Bronchial epithelial cell (primary cell): ENCODE data around the gene UST. TPM values are rescaled to one million over a fixed set of nuclear protein-coding genes. Genes with fewer than 3 reads are reported as not detected.
"Not testable (repeated sequence)": the region's sequence is repeated elsewhere in the genome, so short reads cannot be mapped to it uniquely, and the experiment has no call there.

Experiments
- DNase-seq: peaks from one replicate; pipeline ENCODE4 v3.0.0-alpha.2; 2010; ENCODE audit warnings: low read depth
- FAIRE-seq: peaks from 2 replicates; lab custom pipeline; 2011; peaks lifted over from hg19 to GRCh38; lab: Jason Lieb, UNC
- H3K27me3 ChIP-seq: 2 replicates; pipeline ENCODE4 v1.5.1; 2011; ENCODE audit warnings: low read length; ENCODE audit not compliant: control insufficient read depth, insufficient read depth
- H3K36me3 ChIP-seq: 2 replicates; pipeline ENCODE4 v1.5.1; 2011; ENCODE audit warnings: low read length; ENCODE audit not compliant: control insufficient read depth, insufficient read depth
- H3K4me3 ChIP-seq: 2 replicates; pipeline ENCODE4 v1.5.1; 2011; ENCODE audit warnings: mild to moderate bottlenecking, low read depth, low read length, control low read depth
- total RNA-seq: library from RNA; depleted of rRNA; stranded (reverse); fragments of >200 nt; gene quantifications from 2 replicates; pipeline ENCODE4 v1.2.1, GENCODE V29; 2014
- TF ChIP-seq, protein P1 (sequence below): IDR thresholded peaks from 2 replicates; pipeline ENCODE4 v1.5.1; 2011; ENCODE audit warnings: mild to moderate bottlenecking, moderate library complexity, low read length, control low read depth, inconsistent platforms; ENCODE audit not compliant: insufficient read depth, severe bottlenecking

Gene UST
- total RNA-seq, 1 donor from 2014 or later, result 18.7 TPM

DNA sequence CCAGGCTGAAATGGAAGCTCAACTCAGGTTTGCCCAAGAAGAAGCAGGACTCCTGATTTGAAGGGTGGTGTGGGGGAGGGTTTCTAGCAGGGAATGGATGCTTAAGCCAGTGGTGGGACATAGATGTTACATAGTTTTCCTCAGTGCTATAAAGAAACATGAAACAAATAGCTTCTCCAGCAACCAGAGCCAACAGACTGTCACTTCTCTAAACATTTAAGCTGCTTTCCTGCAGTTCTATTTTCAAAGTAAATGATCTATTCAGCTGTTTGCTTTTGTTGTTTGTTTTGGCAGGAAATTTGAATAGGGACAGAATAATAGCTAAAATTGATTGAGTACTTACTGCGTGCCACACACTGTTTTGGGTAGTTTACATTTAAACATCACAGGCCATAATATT is 169.0 kb downstream of the UST start:
- no peaks in the 10 kb centered on the region for H3K36me3 ChIP-seq
- no peak for FAIRE-seq
- no peak overlapping the region for H3K4me3 ChIP-seq
- TF ChIP-seq, protein P1, sequence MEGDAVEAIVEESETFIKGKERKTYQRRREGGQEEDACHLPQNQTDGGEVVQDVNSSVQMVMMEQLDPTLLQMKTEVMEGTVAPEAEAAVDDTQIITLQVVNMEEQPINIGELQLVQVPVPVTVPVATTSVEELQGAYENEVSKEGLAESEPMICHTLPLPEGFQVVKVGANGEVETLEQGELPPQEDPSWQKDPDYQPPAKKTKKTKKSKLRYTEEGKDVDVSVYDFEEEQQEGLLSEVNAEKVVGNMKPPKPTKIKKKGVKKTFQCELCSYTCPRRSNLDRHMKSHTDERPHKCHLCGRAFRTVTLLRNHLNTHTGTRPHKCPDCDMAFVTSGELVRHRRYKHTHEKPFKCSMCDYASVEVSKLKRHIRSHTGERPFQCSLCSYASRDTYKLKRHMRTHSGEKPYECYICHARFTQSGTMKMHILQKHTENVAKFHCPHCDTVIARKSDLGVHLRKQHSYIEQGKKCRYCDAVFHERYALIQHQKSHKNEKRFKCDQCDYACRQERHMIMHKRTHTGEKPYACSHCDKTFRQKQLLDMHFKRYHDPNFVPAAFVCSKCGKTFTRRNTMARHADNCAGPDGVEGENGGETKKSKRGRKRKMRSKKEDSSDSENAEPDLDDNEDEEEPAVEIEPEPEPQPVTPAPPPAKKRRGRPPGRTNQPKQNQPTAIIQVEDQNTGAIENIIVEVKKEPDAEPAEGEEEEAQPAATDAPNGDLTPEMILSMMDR, result no peak
- H3K27me3 ChIP-seq, result no peaks in the 10 kb centered on the region
- DNase-seq, result no peak

DNA sequence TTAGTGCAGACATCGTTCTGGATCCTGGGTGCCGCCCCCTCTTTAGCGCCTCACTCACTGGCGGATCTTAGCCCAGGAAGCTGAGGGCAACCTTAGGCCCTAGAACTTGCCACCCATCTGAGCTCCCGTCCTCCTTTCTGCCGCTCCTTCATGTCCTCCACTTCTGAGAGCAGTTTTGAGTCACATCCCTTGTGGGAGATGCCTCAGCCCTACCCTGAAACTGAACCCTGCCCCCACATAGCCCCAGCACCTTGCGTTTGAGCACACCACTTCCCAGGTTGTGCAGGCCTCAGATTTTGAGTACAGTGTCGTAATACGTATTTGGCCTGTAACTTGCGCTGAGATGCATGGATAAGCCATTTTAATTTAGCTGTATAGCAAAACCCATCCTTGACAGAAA is 169.7 kb downstream of the UST start:
- H3K27me3 ChIP-seq, H3K4me3 ChIP-seq, H3K36me3 ChIP-seq, DNase-seq, FAIRE-seq: not testable (repeated sequence)

DNA sequence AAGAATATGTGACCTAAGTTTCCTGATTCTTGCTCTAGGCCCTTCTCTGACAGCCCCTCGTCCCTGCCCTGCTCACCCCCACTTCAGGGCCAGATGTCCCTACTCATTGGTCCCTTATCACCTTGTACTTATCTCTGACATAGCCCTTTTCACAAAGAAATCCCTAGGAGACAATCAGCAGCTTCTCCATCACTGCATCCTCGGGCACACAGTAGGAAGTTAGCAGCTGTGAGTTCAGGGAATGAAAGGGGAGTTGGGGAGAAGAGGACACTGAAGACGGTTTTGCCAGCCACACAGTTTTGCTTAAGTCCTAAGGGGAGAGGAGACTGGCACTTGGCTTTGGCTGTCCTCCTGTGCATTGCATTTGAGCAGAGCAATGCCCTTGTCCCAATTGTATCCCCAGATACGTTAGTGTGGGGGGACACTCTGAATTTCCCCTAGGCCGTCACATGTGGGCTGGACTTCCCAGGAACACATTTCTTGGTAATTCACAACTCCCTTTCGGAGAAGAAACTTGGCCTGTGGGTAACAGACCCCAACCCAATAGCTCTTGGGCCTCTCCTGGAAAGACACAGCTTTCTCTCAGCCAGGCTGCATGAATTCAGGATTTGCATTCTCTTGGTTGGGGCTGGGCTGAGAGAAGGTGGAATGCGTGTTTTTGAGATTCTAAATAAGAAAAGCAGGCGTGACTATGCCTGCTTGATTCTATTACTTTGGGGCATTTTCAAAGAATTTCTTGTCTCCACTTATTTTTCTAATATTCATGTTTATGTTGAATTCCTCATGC is 177.6 kb downstream of the UST start:
- Histone ChIP-seq H3K4me3 (no peak overlapping the region), H3K36me3 (no peaks in the 10 kb centered on the region), H3K27me3 (no peaks in the 10 kb centered on the region)
- TF ChIP-seq, protein P1, result no peak
- DNase-seq (no peak), FAIRE-seq (peak; percentile 83)

DNA sequence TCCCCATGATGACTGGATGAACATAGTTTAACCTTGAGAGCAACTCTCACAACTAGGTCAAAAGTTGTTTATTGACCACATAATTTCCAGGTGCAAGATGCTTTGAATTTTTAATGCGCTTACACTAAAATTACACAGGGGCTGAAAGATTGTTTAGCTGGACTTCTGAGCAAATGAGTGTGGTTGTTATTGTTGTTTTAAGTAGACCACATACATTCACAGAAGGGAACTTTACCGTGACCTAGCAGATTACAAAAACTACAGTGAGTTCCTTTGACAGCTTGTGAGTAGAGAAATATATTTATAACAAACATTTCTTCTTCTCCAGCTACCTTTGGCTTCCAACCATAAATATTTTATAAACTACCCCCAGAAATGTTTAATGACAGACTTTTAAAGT is 178.9 kb downstream of the UST start:
- no peaks in the 10 kb centered on the region for H3K36me3 ChIP-seq
- DNase-seq (no peak), FAIRE-seq (no peak)
- no peaks in the 10 kb centered on the region for H3K27me3 ChIP-seq
- no peak overlapping the region for H3K4me3 ChIP-seq
- TF ChIP-seq, protein P1, result no peak

DNA sequence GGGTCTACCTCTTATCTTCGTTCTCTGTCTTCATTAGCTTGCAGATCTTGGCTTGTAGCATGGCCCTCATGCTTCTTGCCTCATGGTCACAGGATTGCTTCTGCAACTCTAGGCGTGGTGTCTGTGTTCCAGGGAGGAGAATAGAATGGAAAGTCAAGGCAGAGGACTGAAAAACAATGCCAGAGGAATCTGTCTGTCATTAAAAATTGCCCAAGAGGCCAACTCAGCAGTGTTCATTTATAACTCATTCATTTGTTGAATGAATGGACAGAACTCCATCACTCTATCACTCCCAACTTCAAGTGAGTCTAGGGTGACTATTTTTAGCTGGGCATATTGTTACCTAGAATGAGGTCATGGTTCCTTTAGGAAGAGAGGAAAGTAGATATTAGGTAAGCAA is 179.6 kb downstream of the UST start:
- Histone ChIP-seq H3K4me3 (no peak overlapping the region), H3K27me3 (no peaks in the 10 kb centered on the region), H3K36me3 (no peaks in the 10 kb centered on the region)
- no peak for FAIRE-seq
- peak; percentile 48 for DNase-seq
- TF ChIP-seq, protein P1, result no peak

DNA sequence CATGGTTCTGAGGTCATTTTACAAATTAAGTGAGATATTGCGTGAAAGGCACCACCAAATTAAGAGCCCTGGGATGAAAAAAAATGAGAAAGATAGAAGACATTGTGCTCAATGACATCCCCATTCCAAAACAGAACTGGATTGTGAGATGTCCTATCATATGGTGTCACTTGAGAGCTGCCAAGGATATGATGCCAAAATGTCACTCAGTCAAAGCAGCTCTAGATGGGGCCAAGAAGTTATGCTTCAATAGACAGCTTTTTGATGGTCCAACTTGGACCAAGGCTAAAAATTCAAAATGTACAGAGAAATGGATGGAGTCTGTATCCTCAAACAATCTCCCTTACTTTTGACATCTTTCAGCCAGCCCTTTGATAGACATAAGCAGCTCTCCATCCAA is 180.8 kb downstream of the UST start:
- FAIRE-seq (no peak), DNase-seq (no peak)
- Histone ChIP-seq H3K4me3 (no peak overlapping the region), H3K27me3 (no peaks in the 10 kb centered on the region), H3K36me3 (no peaks in the 10 kb centered on the region)
- TF ChIP-seq, protein P1, result no peak
